ENCODE results near the gene BSPRY.
A peak's percentile ranks its signal among the peaks of the same experiment; 100 is the strongest.
"Not testable (repeated sequence)": the region's sequence is repeated elsewhere in the genome, so short reads cannot be mapped to it uniquely, and the experiment has no call there.

BSPRY gene

GRCh38 chr9:113370806-113371325 lies 21.5 kb downstream of the BSPRY start:
- DNase-seq = no peak

- DNase-seq = no peak
Observed at GRCh38 chr9:113372059-113372458, 22.7 kb downstream of the BSPRY start.

GRCh38 chr9:113373256-113373655 lies 23.9 kb downstream of the BSPRY start:
- DNase-seq = no peak

- DNase-seq = no peak
Observed at GRCh38 chr9:113373676-113374392, 24.5 kb downstream of the BSPRY start.

GRCh38 chr9:113375057-113376023 lies 26.0 kb downstream of the BSPRY start:
- no peak for DNase-seq

- DNase-seq = peak; percentile 95
Observed at GRCh38 chr9:113376634-113377567, 27.6 kb downstream of the BSPRY start, which contains the start of gene HDHD3. HDHD3 (minus strand) TSS chr9:113376986; CDS start chr9:113374354, 2,632 bp downstream.

- not testable (repeated sequence) for DNase-seq
Observed at GRCh38 chr9:113379094-113379828, 29.9 kb downstream of the BSPRY start.

GRCh38 chr9:113379829-113380210 lies 30.5 kb downstream of the BSPRY start:
- DNase-seq = not testable (repeated sequence)

GRCh38 chr9:113380869-113381378 lies 31.6 kb downstream of the BSPRY start:
- no peak for DNase-seq

- DNase-seq = not testable (repeated sequence)
Observed at GRCh38 chr9:113381441-113381840, 32.1 kb downstream of the BSPRY start.

- DNase-seq = no peak
Observed at GRCh38 chr9:113381909-113382411, 32.6 kb downstream of the BSPRY start.

- no peak for DNase-seq
Observed at GRCh38 chr9:113386571-113387393, 37.4 kb downstream of the BSPRY start.

GRCh38 chr9:113387560-113388230 lies 38.4 kb downstream of the BSPRY start:
- no peak for DNase-seq

- no peak for DNase-seq
Observed at GRCh38 chr9:113388833-113389232, 39.5 kb downstream of the BSPRY start.

- no peak for DNase-seq
Observed at GRCh38 chr9:113389451-113389850, 40.1 kb downstream of the BSPRY start.

GRCh38 chr9:113390192-113390960 lies 41.0 kb downstream of the BSPRY start:
- DNase-seq = no peak

- DNase-seq = no peak
Observed at GRCh38 chr9:113391917-113392316, 42.6 kb downstream of the BSPRY start.

GRCh38 chr9:113393281-113393680 lies 43.9 kb downstream of the BSPRY start:
- DNase-seq = no peak
